Skeletal muscle cell (primary cell): ENCODE results near the gene OGA.

Experiments
- DNase-seq: peaks from one replicate; pipeline ENCODE4 v3.0.0-alpha.2; 2010; ENCODE audit warnings: low read depth
- H3K4me3 ChIP-seq: 2 replicates; pipeline ENCODE4 v1.5.1; 2011; ENCODE audit warnings: low read depth, mild to moderate bottlenecking, control low read depth, low read length, moderate library complexity

Gene OGA

GRCh38 chr10:101767600-101767945 lies 50.7 kb downstream of the OGA start:
- DNase-seq = no peak
- no peak overlapping the region for H3K4me3 ChIP-seq

DNA sequence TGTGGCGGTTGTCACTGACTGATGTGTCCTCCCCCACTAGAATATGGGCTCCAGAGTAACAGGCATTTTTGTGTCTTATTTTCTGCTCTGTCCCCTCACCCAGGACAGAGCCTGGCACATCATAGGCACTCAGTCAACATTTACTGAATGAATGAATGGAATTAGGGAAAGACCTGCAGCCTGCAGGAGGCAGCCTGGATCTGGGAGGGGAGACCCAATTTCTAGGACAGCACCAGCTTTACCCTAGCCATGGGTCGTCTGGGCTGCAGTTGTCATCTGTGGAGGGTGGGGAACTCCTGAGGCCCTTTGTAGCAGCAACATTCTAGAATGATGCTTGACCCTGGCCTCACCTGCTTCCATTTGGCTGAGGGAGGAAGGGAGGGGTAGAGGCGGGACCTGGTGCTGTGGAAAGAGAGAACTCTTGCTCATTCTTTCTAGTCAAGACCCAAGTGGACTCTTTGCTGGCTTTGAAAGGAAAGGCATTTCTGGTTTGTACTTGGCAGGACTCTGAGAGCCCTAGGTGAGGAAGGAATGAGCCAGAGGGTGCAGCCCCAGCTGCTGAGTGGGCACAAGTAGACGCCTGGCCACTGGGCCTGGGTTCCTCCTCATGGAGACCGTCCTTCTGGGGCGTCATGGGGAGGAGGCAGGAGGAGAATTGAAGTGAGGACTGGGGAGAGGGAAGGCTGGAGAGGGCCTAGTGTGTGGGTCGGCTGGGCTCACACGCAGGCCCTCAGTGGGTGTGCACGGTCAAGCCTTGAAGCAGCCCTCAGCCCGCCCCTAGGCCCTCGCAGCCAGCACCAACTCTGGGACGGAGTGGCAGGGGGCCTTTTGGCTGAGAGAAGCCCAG lies 51.3 kb downstream of the OGA start:
- no peak for DNase-seq
- no peak overlapping the region for H3K4me3 ChIP-seq

DNA sequence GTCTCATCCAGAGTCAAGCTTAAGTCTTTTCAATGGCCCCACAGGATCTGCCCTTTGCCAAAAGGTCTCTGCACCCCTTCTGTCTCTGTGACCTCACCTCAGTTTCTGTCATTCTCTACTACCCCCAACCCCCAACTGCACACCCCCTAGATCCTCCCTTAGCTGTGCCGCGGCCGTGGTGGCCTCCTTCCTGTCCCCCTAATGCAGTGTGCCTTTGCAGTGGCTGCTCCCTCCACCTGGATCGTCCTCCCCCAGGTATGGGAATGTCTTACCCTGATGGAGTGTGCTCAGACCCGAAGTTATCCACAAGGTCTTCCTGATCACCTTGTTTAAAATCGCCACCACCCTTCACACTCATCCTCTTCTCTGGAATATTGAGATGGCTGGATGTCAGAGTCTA lies 51.9 kb downstream of the OGA start:
- H3K4me3 ChIP-seq = no peak overlapping the region
- DNase-seq = no peak

DNA sequence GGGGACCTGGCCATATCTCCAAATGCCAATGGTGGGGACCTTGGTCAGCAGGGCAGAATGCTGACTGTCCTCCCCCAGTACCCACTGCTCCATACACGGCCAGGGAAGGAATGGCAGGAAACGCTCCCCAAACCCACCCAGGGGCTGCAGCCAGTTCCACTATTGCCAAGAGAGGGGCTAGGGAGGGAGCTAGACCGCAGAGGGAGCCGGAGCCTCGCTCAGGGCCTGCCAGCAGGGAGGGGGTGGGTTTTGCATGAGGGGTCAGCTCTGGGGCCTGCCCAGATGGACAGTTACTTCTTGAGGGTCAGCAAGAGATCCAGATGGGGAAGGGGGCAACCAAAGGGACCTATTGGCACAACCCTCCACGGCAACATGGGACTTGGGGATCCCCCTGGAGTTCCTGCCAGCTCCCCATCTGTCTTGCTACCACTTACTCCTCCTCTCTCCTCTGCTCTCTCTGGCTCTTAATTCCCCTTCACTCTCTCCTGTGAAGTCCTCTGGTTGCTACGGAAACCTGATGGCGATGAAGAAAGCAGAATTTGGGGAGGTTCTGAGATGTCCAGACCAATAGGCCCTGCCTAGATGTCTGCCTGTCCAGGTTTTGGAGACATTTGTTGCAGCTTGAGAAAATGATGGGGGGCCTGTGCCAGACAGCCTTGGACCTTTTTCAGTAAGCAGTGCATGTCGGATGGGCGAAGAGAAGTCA lies 55.0 kb downstream of the OGA start:
- no peak overlapping the region for H3K4me3 ChIP-seq
- no peak for DNase-seq

DNA sequence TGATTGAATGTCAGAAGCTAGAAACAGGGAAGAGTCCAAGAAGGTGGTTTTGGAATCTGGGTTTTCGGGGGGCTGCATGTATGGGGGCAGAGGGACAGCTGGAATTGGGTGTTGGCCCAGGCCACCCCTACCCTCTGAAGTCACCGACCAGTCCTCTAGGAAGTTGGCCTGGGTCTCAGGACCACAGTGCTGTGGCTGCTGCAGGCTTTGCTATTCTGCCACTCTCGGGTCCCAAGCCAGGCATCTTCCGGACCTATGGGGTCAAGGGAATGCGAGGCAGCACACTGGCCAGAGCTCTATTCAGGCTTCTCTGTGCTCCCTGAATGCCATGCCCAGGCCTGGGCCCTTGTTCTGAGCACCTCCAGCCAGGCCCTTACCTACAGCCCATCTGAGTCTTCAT lies 55.5 kb downstream of the OGA start:
- no peak for DNase-seq
- H3K4me3 ChIP-seq = no peak overlapping the region

- no peak overlapping the region for H3K4me3 ChIP-seq
- no peak for DNase-seq
Observed at GRCh38 chr10:101761226-101761625, 57.0 kb downstream of the OGA start.

GRCh38 chr10:101760510-101760909 lies 57.7 kb downstream of the OGA start:
- DNase-seq = no peak
- H3K4me3 ChIP-seq = no peak overlapping the region

GRCh38 chr10:101759309-101760247 lies 58.7 kb downstream of the OGA start:
- no peak for DNase-seq
- H3K4me3 ChIP-seq = no peak overlapping the region

DNA sequence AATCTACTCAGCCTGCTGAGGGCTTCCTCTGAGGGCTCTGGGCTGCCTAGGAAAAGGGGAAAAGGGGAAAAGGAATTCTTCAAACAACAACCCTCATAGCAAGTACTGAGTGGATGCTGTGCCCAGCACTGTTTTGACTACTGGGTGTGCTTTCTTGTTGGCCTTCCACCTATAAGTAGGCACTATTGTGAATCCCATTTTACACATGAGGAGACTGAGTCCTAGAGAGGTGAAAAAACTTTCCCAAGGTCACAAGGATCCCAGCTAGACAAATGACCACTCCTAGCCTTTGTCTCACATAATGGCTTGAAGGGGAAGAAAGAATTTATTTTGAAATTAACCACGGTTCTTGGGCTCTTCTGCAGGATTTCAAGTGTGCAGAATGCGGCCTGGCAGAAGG lies 59.4 kb downstream of the OGA start:
- no peak overlapping the region for H3K4me3 ChIP-seq
- no peak for DNase-seq

DNA sequence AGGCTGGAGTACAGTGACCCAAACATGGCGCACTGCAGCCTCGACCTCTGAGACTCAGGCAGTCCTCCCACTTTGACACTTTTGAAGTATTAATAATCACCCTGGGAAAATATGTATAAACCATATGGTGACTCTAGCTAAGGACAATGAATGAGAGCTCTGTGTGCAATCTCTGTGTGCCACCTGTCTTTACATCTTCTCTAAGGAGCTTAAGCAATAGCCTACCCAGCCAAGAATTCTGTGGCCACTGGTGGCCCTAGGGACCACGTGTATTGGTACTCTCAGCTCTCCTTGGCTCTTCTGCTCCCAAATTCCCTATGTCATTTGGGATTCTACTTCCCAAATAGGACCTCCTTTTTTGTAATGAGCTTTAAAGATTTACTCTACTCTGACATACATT lies 66.0 kb downstream of the OGA start:
- no peak for DNase-seq
- no peak overlapping the region for H3K4me3 ChIP-seq

GRCh38 chr10:101749047-101750016 lies 68.9 kb downstream of the OGA start:
- H3K4me3 ChIP-seq = no peak overlapping the region
- DNase-seq = no peak

- no peak for DNase-seq
- H3K4me3 ChIP-seq = no peak overlapping the region
Observed at GRCh38 chr10:101748496-101748895, 69.7 kb downstream of the OGA start.

GRCh38 chr10:101745074-101745696 lies 73.1 kb downstream of the OGA start:
- no peak for DNase-seq
- no peak overlapping the region for H3K4me3 ChIP-seq

GRCh38 chr10:101744267-101744666 lies 74.0 kb downstream of the OGA start:
- DNase-seq = no peak
- no peak overlapping the region for H3K4me3 ChIP-seq

- H3K4me3 ChIP-seq = no peak overlapping the region
- no peak for DNase-seq
Observed at GRCh38 chr10:101741938-101742337, 76.3 kb downstream of the OGA start.

DNA sequence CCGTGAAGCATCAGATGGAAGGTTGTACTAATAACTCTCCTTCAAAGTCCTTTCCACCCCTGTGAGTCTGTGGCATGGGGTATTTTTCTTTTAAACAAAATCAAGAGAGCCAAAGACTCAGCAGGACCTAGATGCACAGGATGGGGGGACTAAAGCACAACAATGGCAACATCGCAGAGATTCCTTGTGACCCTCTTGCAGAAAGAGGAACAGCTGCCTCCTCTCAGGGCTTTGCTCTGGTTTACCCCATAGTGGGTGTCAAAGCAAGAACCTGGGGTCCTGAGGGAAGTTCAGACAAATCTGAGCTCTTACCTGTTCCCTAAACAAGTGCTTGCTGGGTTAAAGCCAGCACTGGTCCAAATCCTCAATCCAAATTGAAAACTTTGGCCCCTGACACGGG lies 81.6 kb downstream of the OGA start:
- no peak for DNase-seq

More for the DNA sequence above, 81.6 kb downstream of the OGA start:
- H3K4me3 ChIP-seq = no peak overlapping the region
